Adrenal gland (tissue), 5 donors: ENCODE results near the gene GPR146.

Source experiments
- POLR2A ChIP-seq, 2 donors: fragments of 450-650 bp; IDR thresholded peaks; one replicate each; pipeline ENCODE4 v1.6.1; 2017; ENCODE audit warnings: antibody characterized with exemption in 2 of 2, mild to moderate bottlenecking in 2 of 2, moderate library complexity in 1 of 2
- TF ChIP-seq, protein P1 (sequence below), 6 experiments: fragments of 450-650 bp in 4 of 6; fragments of 200-600 bp in 2 of 6; sonication (generic) in 1 of 6; IDR thresholded peaks; 1 replicate in 5 of 6; 2 replicates in 1 of 6; pipeline versions ENCODE4 v1.5.1 to v1.8.0; 2016 to 2021; ENCODE audit warnings: antibody characterized with exemption in 6 of 6, mild to moderate bottlenecking in 2 of 6, moderate library complexity in 1 of 6
- donor health status: DM: no; HTN: no; CAD: no.

DNA sequence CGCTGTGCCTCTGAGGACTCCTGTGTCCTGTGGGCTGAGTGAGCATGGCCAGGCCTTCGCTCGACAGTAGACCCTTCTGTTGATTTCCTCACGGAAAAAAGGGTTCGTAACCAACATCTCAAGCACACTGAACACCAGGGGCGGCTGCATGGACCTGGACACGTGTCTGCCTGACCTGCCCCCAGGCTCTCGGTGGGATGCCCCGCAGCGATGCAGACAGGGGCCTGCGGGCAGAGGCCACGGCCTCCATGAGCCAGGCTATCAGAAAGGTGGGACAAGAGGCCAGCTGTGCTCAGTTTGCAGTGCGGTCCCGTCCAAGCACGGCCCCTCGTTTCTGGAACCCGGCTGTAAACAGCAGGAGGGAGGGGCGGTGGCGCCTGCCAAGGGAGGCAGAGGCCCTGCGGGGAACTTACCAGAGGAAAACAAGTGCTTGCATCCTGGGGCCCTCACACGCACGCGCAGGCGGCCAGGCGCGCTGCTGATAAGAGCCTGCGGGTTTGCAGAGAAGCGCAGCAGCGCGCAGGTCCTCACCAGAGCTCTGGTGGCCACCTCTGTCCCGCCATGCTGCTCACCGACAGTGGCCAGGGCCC lies 10.6 kb downstream of the GPR146 start:
- TF ChIP-seq, protein P1, sequence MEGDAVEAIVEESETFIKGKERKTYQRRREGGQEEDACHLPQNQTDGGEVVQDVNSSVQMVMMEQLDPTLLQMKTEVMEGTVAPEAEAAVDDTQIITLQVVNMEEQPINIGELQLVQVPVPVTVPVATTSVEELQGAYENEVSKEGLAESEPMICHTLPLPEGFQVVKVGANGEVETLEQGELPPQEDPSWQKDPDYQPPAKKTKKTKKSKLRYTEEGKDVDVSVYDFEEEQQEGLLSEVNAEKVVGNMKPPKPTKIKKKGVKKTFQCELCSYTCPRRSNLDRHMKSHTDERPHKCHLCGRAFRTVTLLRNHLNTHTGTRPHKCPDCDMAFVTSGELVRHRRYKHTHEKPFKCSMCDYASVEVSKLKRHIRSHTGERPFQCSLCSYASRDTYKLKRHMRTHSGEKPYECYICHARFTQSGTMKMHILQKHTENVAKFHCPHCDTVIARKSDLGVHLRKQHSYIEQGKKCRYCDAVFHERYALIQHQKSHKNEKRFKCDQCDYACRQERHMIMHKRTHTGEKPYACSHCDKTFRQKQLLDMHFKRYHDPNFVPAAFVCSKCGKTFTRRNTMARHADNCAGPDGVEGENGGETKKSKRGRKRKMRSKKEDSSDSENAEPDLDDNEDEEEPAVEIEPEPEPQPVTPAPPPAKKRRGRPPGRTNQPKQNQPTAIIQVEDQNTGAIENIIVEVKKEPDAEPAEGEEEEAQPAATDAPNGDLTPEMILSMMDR (IDR thresholded peaks at IDR 0.05) = no peak
- no peak for TF ChIP-seq POLR2A (IDR thresholded peaks at IDR 0.05)
